Measurements from ENCODE around the gene THAP3.
A peak's percentile ranks its signal among the peaks of the same experiment; 100 is the strongest.

Gene THAP3, protein sequence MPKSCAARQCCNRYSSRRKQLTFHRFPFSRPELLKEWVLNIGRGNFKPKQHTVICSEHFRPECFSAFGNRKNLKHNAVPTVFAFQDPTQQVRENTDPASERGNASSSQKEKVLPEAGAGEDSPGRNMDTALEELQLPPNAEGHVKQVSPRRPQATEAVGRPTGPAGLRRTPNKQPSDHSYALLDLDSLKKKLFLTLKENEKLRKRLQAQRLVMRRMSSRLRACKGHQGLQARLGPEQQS

GRCh38 chr1:6624710-6625583 is at the start of gene THAP3:
THAP3 (plus strand) TSS chr1:6624868; CDS start chr1:6625219, 351 bp downstream.
- DNase-seq = peak; percentile 75 to 81

DNA sequence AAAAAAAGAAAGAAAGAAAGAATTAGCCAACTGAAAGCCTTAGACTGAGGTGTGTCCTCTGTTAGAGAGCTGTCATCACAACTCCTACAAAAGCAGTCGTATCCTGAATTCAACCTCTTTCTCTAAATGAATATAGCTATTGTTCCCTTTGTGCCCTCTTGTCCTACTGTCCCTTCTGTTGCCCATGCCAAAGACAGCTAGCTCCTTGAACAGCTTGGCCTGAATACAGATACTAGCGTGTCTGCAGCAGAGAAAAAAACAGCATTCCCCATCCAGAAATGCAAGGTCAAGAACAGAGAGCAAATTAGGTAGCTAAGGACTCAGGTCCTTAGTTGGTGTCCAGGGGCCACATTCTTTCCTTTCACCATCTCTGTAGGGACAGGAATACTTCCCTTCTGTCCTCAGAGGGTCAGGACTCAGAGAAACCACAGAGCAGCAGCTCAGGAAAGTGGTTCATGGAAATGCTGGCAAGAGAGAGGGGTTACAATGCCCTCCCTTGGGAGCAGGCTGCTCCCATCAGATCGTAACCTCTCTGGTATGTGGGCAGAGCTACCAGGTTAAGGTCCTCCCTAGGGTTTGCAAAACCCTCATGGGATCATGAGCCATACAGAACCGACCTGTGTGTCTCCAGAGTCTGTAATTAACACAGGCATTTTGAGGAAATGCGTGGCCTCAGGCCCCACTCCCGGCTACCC is 46.7 kb upstream of the THAP3 start:
- peak in 1 of 2 donors; percentile 13 for DNase-seq

DNA sequence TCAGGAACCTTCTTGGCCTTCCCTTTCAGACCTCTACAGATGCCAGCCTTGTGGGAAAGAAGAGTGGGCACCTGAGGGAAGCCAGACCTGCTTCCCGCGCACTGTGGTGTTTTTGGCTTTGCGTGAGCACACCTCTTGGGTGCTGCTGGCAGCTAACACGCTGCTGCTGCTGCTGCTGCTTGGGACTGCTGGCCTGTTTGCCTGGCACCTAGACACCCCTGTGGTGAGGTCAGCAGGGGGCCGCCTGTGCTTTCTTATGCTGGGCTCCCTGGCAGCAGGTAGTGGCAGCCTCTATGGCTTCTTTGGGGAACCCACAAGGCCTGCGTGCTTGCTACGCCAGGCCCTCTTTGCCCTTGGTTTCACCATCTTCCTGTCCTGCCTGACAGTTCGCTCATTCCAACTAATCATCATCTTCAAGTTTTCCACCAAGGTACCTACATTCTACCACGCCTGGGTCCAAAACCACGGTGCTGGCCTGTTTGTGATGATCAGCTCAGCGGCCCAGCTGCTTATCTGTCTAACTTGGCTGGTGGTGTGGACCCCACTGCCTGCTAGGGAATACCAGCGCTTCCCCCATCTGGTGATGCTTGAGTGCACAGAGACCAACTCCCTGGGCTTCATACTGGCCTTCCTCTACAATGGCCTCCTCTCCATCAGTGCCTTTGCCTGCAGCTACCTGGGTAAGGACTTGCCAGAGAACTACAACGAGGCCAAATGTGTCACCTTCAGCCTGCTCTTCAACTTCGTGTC is 45.9 kb upstream of the THAP3 start:
- DNase-seq = no peak

DNA sequence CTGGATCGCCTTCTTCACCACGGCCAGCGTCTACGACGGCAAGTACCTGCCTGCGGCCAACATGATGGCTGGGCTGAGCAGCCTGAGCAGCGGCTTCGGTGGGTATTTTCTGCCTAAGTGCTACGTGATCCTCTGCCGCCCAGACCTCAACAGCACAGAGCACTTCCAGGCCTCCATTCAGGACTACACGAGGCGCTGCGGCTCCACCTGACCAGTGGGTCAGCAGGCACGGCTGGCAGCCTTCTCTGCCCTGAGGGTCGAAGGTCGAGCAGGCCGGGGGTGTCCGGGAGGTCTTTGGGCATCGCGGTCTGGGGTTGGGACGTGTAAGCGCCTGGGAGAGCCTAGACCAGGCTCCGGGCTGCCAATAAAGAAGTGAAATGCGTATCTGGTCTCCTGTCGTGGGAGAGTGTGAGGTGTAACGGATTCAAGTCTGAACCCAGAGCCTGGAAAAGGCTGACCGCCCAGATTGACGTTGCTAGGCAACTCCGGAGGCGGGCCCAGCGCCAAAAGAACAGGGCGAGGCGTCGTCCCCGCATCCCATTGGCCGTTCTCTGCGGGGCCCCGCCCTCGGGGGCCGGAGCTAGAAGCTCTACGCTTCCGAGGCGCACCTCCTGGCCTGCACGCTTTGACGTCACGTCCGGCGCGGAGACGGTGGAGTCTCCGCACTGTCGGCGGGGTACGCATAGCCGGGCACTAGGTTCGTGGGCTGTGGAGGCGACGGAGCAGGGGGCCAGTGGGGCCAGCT is 45.1 kb upstream of the THAP3 start, which contains the start of gene ZBTB48:
Gene ZBTB48, plus strand, starts transcription at position 621 of the 745 bp plus-strand sequence. CDS start 616 bp downstream, outside the sequence.
- peak; percentile 96 to 98 for DNase-seq

DNA sequence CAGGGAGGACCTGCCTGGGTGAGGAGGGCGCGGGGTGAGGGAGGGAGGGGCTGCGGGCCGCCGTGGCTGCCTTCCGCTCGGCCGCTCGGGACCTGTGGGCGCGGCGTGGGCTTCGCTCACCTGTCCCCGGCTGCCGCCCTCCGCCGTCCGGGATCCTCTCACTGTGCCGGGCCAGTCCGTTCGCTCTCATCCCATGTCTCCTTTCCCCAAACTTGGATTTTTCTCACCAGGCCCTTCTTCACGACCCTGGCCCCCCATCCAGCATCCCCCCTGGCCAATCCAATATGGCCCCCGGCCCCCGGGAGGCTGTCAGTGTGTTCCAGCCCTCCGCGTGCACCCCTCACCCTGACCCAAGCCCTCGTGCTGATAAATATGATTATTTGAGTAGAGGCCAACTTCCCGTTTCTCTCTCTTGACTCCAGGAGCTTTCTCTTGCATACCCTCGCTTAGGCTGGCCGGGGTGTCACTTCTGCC is 44.5 kb upstream of the THAP3 start:
- no peak for DNase-seq

DNA sequence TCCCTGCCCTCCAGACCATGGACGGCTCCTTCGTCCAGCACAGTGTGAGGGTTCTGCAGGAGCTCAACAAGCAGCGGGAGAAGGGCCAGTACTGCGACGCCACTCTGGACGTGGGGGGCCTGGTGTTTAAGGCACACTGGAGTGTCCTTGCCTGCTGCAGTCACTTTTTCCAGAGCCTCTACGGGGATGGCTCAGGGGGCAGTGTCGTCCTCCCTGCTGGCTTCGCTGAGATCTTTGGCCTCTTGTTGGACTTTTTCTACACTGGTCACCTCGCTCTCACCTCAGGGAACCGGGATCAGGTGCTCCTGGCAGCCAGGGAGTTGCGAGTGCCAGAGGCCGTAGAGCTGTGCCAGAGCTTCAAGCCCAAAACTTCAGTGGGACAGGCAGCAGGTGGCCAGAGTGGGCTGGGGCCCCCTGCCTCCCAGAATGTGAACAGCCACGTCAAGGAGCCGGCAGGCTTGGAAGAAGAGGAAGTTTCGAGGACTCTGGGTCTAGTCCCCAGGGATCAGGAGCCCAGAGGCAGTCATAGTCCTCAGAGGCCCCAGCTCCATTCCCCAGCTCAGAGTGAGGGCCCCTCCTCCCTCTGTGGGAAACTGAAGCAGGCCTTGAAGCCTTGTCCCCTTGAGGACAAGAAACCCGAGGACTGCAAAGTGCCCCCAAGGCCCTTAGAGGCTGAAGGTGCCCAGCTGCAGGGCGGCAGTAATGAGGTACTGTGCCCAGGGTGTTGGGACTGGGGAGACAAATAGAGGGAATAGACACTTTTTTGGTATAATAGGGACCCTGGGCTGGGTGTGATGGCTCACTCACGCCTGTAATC is 43.9 kb upstream of the THAP3 start:
- DNase-seq = no peak

GRCh38 chr1:6581561-6582305 is 42.9 kb upstream of the THAP3 start:
- DNase-seq = no peak

DNA sequence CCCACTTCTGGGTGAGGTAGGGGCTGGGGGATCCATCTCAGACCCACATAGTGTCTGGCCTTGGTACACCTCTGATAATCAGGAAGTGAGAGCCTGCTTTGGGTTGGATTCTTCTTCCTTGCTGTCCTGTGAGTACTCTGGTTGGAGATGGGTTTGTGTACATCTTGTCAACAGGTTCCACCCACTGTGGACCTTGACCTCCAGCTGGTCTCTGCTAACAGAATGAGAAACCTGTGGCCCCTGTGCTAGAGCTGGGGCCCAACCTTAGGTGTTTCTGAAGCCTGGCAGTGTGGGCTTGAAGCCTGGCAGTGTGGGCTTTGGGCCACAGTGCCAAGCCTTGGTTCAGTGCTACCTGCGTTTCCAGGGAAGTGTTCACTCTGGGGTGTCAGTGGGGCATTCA is 42.3 kb upstream of the THAP3 start:
- no peak for DNase-seq

DNA sequence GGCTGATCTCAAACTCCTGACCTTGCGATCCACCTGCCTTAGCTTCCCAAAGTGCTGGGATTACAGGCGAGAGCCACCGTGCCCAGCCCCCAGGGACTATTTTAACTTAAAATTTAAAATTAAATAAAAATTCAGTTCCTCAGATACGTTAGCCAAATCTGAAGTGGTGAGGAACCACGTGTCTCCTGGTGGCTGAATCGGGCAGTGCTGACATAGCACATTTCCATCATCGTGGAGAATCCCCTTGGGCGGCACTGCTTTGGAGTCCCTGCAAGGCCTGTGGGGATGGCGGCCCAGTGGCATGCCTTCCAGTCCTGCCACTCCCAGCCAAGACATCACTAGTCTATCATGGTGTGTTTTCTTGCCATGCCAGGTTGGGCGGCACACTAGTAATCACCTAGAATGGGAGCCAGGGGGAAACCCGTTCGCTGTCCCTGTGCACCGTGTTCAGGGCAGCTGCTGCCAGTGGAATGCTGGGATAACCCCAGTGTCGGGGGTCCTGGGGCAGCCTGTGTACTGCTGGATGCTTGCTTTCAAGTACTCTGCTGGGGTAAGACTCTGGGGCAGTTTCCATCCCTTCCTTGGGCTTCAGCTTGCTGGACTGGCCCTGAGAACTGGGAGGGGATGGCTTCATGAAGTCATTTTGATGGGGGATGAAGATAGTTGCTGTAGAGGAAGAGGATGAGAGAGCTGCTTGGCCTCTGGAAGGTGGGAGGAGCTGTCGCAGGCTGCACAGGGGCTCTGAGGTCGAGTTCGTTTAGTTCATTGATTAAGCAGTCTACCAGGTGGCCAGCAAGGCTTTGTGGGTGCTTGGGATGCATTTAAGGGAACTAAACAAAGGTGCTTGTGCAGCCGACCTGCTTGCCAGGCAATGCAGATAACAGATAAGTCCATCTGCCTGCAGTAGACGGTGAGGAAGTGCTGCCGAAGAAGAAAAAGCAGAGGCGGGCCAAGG is 40.3 kb upstream of the THAP3 start:
- no peak for DNase-seq

DNA sequence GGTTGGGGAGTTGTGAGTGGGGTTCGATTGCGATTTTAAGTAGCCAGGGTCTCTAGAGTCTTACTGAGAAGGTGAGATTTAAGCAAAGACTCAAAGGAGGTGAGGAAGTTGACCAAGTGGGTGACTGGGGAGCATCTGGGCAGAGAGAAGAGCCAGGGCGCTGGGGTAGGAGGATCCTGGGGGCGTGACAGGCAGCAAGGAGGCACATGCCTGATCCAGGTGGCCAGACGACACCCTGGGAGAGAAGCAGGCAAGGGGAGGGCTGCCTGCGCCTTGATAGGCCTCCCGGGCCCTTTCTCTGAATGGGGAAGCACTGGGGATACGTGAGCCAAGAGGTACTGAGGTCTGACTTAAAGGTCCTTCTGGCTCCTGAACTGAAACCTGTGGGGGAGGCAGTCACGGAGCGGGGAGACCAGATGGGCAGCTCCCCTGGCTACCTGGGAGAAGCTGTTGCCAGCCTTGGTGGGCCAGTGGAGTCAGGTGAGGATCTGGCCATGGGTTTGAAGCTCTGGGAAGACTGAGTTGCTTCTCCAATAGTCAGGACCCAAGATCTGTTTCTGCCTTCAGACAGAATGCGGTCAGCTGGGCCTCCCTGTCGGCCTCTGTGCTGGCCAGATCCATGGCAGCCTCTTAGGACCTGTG is 39.5 kb upstream of the THAP3 start:
- DNase-seq = no peak

DNA sequence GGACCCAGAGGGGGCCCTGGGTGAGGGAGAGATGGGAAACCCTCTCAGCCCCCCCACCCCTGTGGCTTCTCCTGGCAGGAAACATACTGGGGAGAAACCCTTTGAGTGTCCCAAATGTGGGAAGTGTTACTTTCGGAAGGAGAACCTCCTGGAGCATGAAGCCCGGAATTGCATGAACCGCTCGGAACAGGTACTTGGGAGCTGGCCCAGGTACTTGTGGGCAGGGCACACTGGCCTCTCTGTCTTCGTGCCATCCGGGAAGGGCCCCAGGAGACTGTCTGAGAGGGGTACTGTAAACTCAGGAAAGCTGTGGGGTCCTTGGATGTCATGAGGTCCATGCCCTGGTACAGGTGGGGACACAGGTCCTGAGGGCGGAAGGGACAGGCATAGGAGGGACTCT is 38.8 kb upstream of the THAP3 start:
- no peak for DNase-seq

DNA sequence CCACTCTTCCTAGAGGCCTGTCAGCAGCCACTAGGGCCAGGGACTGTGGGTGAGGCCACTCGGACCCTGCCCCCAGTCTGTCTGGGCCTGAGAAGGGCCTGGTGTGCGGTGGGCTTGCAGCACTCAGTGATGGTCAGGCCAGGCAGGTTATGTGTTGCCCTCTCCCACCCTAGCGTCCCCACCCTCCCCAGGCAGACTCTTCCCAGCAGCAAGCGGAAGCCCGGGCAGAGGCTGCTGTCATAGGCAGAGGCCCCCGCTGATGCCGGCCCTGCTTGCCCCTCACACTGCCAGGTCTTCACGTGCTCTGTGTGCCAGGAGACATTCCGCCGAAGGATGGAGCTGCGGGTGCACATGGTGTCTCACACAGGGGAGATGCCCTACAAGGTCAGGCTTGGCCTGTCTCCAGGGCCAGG is 38.3 kb upstream of the THAP3 start:
- DNase-seq = no peak

GRCh38 chr1:6587261-6588005 is 37.2 kb upstream of the THAP3 start:
- peak; percentile 69 to 74 for DNase-seq

GRCh38 chr1:6588128-6588892 is 36.4 kb upstream of the THAP3 start:
- DNase-seq = no peak

DNA sequence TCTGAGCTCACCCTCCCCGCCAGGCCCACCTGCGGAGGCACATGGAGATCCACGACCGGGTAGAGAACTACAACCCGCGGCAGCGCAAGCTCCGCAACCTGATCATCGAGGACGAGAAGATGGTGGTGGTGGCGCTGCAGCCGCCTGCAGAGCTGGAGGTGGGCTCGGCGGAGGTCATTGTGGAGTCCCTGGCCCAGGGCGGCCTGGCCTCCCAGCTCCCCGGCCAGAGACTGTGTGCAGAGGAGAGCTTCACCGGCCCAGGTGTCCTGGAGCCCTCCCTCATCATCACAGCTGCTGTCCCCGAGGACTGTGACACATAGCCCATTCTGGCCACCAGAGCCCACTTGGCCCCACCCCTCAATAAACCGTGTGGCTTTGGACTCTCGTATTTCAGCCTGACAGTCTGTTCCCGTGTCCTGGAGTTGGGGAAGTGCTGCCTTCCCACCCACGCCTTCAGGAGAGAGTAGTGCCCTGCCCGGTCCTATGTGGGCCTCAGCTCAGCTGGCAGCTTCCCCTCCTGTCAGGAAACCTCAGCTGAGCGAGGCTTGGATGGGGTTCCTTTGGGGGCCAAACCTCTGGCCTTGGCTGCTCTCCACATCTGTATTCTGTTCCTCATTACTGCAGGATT is 35.7 kb upstream of the THAP3 start:
- no peak for DNase-seq

GRCh38 chr1:6590046-6590445 is 34.6 kb upstream of the THAP3 start:
- DNase-seq = no peak
